ENCODE measurements around the gene SERPINA3. TPM values are rescaled to one million over a fixed set of nuclear protein-coding genes. Genes with fewer than 3 reads are reported as not detected.

SERPINA3 gene
- total RNA-seq, 1 experiment from 2014 or later = 2.3 TPM

GRCh38 chr14:94656043-94656442 lies 43.9 kb downstream of the SERPINA3 start:
- CTCF ChIA-PET = no interaction called here
- H3K4me1 Mint-ChIP-seq (ENCODE audit: low read depth, unreplicated experiment) = no peaks in the 10 kb centered on the region
- intact Hi-C loops (cut with micrococcal nuclease; ENCODE audit: unreplicated experiment) = no loop called here
- Histone ChIP-seq H3K9me3 (no peaks in the 10 kb centered on the region), H3K4me1 (no peaks in the 10 kb centered on the region), H3K4me3 (ENCODE audit: low read depth, low read length) (no peak overlapping the region), H3K27me3 (replicated peaks; ENCODE audit: control insufficient read depth, insufficient read depth, low read length) (no peaks in the 10 kb centered on the region), H3K36me3 (ENCODE audit: control insufficient read depth, insufficient read depth, low read length) (no peaks in the 10 kb centered on the region)
- no peaks in the 10 kb centered on the region for H3K36me3 Mint-ChIP-seq (ENCODE audit: insufficient read depth, unreplicated experiment)
- TF ChIP-seq CTCF (IDR thresholded peaks at IDR 0.05; ENCODE audit: insufficient read depth in 1 of 2, low read depth in 1 of 2, low read length in 1 of 2, severe bottlenecking in 1 of 2, unreplicated experiment in 1 of 2) = no peak
- H3K9me3 Mint-ChIP-seq (ENCODE audit: unreplicated experiment) = no peaks in the 10 kb centered on the region
- no TSS peak for BruUV-seq (replicated peaks)
- H3K27ac Mint-ChIP-seq (ENCODE audit: unreplicated experiment) = no peak overlapping the region
- POLR2A ChIA-PET = no interaction called here
- no peak for DNase-seq
- H3K27me3 Mint-ChIP-seq (ENCODE audit: insufficient read depth, unreplicated experiment) = peaks cover 3% of the 10 kb centered on the region
- no peak overlapping the region for H3K4me3 Mint-ChIP-seq (ENCODE audit: unreplicated experiment)

DNA sequence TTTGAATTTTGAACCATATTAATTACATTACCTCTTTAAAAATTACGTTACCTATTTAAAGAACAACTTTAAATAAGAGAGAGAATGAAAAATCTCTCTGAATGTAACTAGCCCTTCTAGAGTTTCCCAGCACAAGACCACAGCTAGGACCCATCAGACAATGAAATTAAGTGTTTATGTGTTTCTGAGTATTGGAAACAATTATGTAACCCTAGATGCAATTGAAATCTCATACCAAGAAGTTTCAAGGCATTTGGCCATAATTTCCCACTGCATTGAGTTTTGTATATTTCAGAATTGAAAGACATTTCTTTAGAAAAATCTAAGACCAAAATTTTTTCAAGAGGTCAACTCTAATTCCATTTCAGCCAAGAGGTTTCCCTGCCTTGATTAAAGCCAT lies 47.1 kb downstream of the SERPINA3 start:
- H3K4me3 ChIP-seq (ENCODE audit: low read depth, low read length) = no peak overlapping the region
- no peaks in the 10 kb centered on the region for H3K36me3 ChIP-seq (ENCODE audit: control insufficient read depth, insufficient read depth, low read length)
- BruUV-seq (replicated peaks) = no TSS peak
- intact Hi-C loops (cut with micrococcal nuclease; ENCODE audit: unreplicated experiment) = no loop called here
- Mint-ChIP-seq H3K4me3 (ENCODE audit: unreplicated experiment) (no peak overlapping the region), H3K4me1 (ENCODE audit: low read depth, unreplicated experiment) (no peaks in the 10 kb centered on the region), H3K27ac (ENCODE audit: unreplicated experiment) (no peak overlapping the region), H3K9me3 (ENCODE audit: unreplicated experiment) (no peaks in the 10 kb centered on the region), H3K27me3 (ENCODE audit: insufficient read depth, unreplicated experiment) (peaks cover 9% of the 10 kb centered on the region), H3K36me3 (ENCODE audit: insufficient read depth, unreplicated experiment) (no peaks in the 10 kb centered on the region)
- POLR2A ChIA-PET = no interaction called here
- CTCF ChIA-PET = no interaction called here
- no peaks in the 10 kb centered on the region for H3K4me1 ChIP-seq
- H3K9me3 ChIP-seq = no peaks in the 10 kb centered on the region
- TF ChIP-seq CTCF (IDR thresholded peaks at IDR 0.05; ENCODE audit: insufficient read depth in 1 of 2, low read depth in 1 of 2, low read length in 1 of 2, severe bottlenecking in 1 of 2, unreplicated experiment in 1 of 2) = no peak
- no peaks in the 10 kb centered on the region for H3K27me3 ChIP-seq (replicated peaks; ENCODE audit: control insufficient read depth, insufficient read depth, low read length)
- no peak for DNase-seq

GRCh38 chr14:94659901-94660300 lies 47.7 kb downstream of the SERPINA3 start:
- intact Hi-C loops (cut with micrococcal nuclease; ENCODE audit: unreplicated experiment) = no loop called here
- no peaks in the 10 kb centered on the region for H3K9me3 ChIP-seq
- CTCF ChIA-PET = no interaction called here
- BruUV-seq (replicated peaks) = no TSS peak
- peaks cover 8% of the 10 kb centered on the region for H3K27me3 Mint-ChIP-seq (ENCODE audit: insufficient read depth, unreplicated experiment)
- no peak for TF ChIP-seq CTCF (IDR thresholded peaks at IDR 0.05; ENCODE audit: insufficient read depth in 1 of 2, low read depth in 1 of 2, low read length in 1 of 2, severe bottlenecking in 1 of 2, unreplicated experiment in 1 of 2)
- no peak overlapping the region for H3K4me3 Mint-ChIP-seq (ENCODE audit: unreplicated experiment)
- no peaks in the 10 kb centered on the region for H3K27me3 ChIP-seq (replicated peaks; ENCODE audit: control insufficient read depth, insufficient read depth, low read length)
- H3K27ac Mint-ChIP-seq (ENCODE audit: unreplicated experiment) = no peak overlapping the region
- H3K4me1 ChIP-seq = no peaks in the 10 kb centered on the region
- H3K4me1 Mint-ChIP-seq (ENCODE audit: low read depth, unreplicated experiment) = no peaks in the 10 kb centered on the region
- H3K36me3 ChIP-seq (ENCODE audit: control insufficient read depth, insufficient read depth, low read length) = no peaks in the 10 kb centered on the region
- POLR2A ChIA-PET = no interaction called here
- no peak for DNase-seq
- H3K36me3 Mint-ChIP-seq (ENCODE audit: insufficient read depth, unreplicated experiment) = no peaks in the 10 kb centered on the region
- H3K9me3 Mint-ChIP-seq (ENCODE audit: unreplicated experiment) = no peaks in the 10 kb centered on the region
- H3K4me3 ChIP-seq (ENCODE audit: low read depth, low read length) = no peak overlapping the region

All from Caco-2 (cell line).